Loucy (cell line): ENCODE results near the gene LOC101059915.
A peak's percentile ranks its signal among the peaks of the same experiment; 100 is the strongest.

ENCODE experiments used
- H2AFZ ChIP-seq: fragments of 200-600 bp; sonication (generic); 2 replicates; pipeline ENCODE4 v1.6.0; 2016; ENCODE audit warnings: antibody characterized with exemption, mild to moderate bottlenecking, low read length, moderate library complexity
- H3F3A ChIP-seq: fragments of 200-600 bp; 2 replicates; pipeline ENCODE4 v1.6.0; 2016; ENCODE audit warnings: antibody characterized with exemption, low read depth, mild to moderate bottlenecking
- H3K27me3 ChIP-seq: fragments of 200-600 bp; sonication (generic); 2 replicates; pipeline ENCODE4 v1.6.1; 2014; ENCODE audit warnings: low read length, mild to moderate bottlenecking; ENCODE audit not compliant: insufficient read depth, poor library complexity, severe bottlenecking
- H3K36me3 ChIP-seq: fragments of 200-600 bp; sonication (generic); 2 replicates; pipeline ENCODE4 v1.6.1; 2016; ENCODE audit warnings: low read length; ENCODE audit not compliant: insufficient read depth
- H3K4me1 ChIP-seq: fragments of 200-600 bp; sonication (generic); 2 replicates; pipeline ENCODE4 v1.5.1; 2014; ENCODE audit warnings: low read length, mild to moderate bottlenecking; ENCODE audit not compliant: insufficient read depth, poor library complexity, severe bottlenecking
- H3K4me2 ChIP-seq: fragments of 200-600 bp; sonication (generic); 2 replicates; pipeline ENCODE4 v1.6.0; 2014; ENCODE audit warnings: antibody characterized with exemption, low read length, low read depth, mild to moderate bottlenecking; ENCODE audit not compliant: poor library complexity, severe bottlenecking
- H3K4me3 ChIP-seq: fragments of 200-600 bp; sonication (generic); 2 replicates; pipeline ENCODE4 v1.5.1; 2014; ENCODE audit warnings: low read length, mild to moderate bottlenecking, mixed read lengths; ENCODE audit not compliant: poor library complexity, severe bottlenecking
- H3K79me2 ChIP-seq: fragments of 200-600 bp; sonication (generic); 2 replicates; pipeline ENCODE4 v1.6.1; 2014; ENCODE audit warnings: low read length; ENCODE audit not compliant: insufficient read depth
- H3K9ac ChIP-seq: fragments of 200-600 bp; sonication (generic); 2 replicates; pipeline ENCODE4 v1.6.0; 2014; ENCODE audit warnings: mild to moderate bottlenecking, low read depth, low read length, moderate library complexity; ENCODE audit not compliant: poor library complexity, severe bottlenecking
- H3K9me2 ChIP-seq: fragments of 200-600 bp; sonication (generic); replicated peaks from 2 replicates; pipeline ENCODE4 v1.6.1; 2016; ENCODE audit warnings: low read depth, low read length, mixed read lengths
- H3K9me3 ChIP-seq: fragments of 200-600 bp; sonication (generic); 2 replicates; pipeline ENCODE4 v1.6.1; 2014; ENCODE audit warnings: mild to moderate bottlenecking, antibody characterized with exemption, low read length, low read depth; ENCODE audit not compliant: insufficient read depth
- H4K20me1 ChIP-seq: fragments of 200-600 bp; sonication (generic); 2 replicates; pipeline ENCODE4 v1.6.0; 2014; ENCODE audit warnings: antibody characterized with exemption, low read length, mild to moderate bottlenecking; ENCODE audit not compliant: insufficient read depth, poor library complexity, severe bottlenecking
- CTCF ChIP-seq: fragments of 200-600 bp; sonication (generic); conservative IDR thresholded peaks from 2 replicates; pipeline ENCODE4 v1.5.1; 2014; ENCODE audit warnings: mild to moderate bottlenecking, antibody characterized with exemption, low read length
- EZH2phosphoT487 ChIP-seq: fragments of 200-600 bp; IDR thresholded peaks from 2 replicates; pipeline ENCODE4 v1.6.1; 2018; ENCODE audit warnings: antibody characterized with exemption, mild to moderate bottlenecking, moderate library complexity, borderline replicate concordance

The LOC101059915 gene

GRCh38 chrX:71621603-71622002, 45.7 kb upstream of the LOC101059915 start:
- Histone ChIP-seq H3K4me1 (peaks cover 59% of the 10 kb centered on the region), H3F3A (peaks cover 5% of the 10 kb centered on the region; the same call in 1 of the 2 replicates), H3K9ac (no peak overlapping the region), H3K9me3 (no peaks in the 10 kb centered on the region), H2AFZ (no peak overlapping the region), H3K79me2 (0 out of 2 replicates have a peak, but pooled peaks cover 11% of the 10 kb centered on the region), H3K27me3 (no peaks in the 10 kb centered on the region), H3K4me2 (no peak overlapping the region), H4K20me1 (no peaks in the 10 kb centered on the region), H3K4me3 (no peak overlapping the region), H3K9me2 (no peaks in the 10 kb centered on the region), H3K36me3 (no peaks in the 10 kb centered on the region)
- TF ChIP-seq CTCF (no peak), EZH2phosphoT487 (no peak)

- H3K9me2 ChIP-seq = no peaks in the 10 kb centered on the region
- H3K27me3 ChIP-seq = no peaks in the 10 kb centered on the region
- 0 out of 2 replicates have a peak, but pooled peaks cover 10% of the 10 kb centered on the region for H3K79me2 ChIP-seq
- peaks cover 5% of the 10 kb centered on the region; the same call in 1 of the 2 replicates for H3F3A ChIP-seq
- no peak overlapping the region for H3K9ac ChIP-seq
- no peak overlapping the region for H3K4me2 ChIP-seq
- no peaks in the 10 kb centered on the region for H3K36me3 ChIP-seq
- H4K20me1 ChIP-seq = no peaks in the 10 kb centered on the region
- TF ChIP-seq CTCF (no peak), EZH2phosphoT487 (no peak)
- H3K4me1 ChIP-seq = peaks cover 57% of the 10 kb centered on the region
- H2AFZ ChIP-seq = no peak overlapping the region
- H3K9me3 ChIP-seq = no peaks in the 10 kb centered on the region
- no peak overlapping the region for H3K4me3 ChIP-seq
Measured at GRCh38 chrX:71622032-71622575, 45.2 kb upstream of the LOC101059915 start.

- Histone ChIP-seq H4K20me1 (no peaks in the 10 kb centered on the region), H3K36me3 (no peaks in the 10 kb centered on the region), H3K9me2 (no peaks in the 10 kb centered on the region), H3K79me2 (0 out of 2 replicates have a peak, but pooled peaks cover 5% of the 10 kb centered on the region), H3F3A (peaks cover 5% of the 10 kb centered on the region; the same call in 1 of the 2 replicates), H3K27me3 (no peaks in the 10 kb centered on the region), H3K4me2 (peak overlapping the region; percentile 69), H3K9me3 (no peaks in the 10 kb centered on the region), H3K9ac (peak overlapping the region; percentile 85), H2AFZ (no peak overlapping the region), H3K4me1 (peaks cover 50% of the 10 kb centered on the region), H3K4me3 (peak overlapping the region; percentile 56)
- TF ChIP-seq CTCF (peak; percentile 39), EZH2phosphoT487 (no peak)
Measured at GRCh38 chrX:71622576-71623450, 44.5 kb upstream of the LOC101059915 start.
